BE2C (cell line): Measurements from ENCODE around the gene TAF4.
"Not testable (repeated sequence)": the region's sequence is repeated elsewhere in the genome, so short reads cannot be mapped to it uniquely, and the experiment has no call there.

Source experiments
- DNase-seq: peaks from one replicate; pipeline ENCODE4 v3.0.0-alpha.2; 2020
- H3K27me3 ChIP-seq: fragments of 250-450 bp; sonication (Bioruptor Pico); 2 replicates; pipeline ENCODE4 v1.5.1; 2020; ENCODE audit warnings: mild to moderate bottlenecking
- H3K36me3 ChIP-seq: fragments of 250-450 bp; sonication (Bioruptor Pico); 2 replicates; pipeline ENCODE4 v1.5.1; 2020; ENCODE audit warnings: mild to moderate bottlenecking
- H3K4me1 ChIP-seq: fragments of 250-450 bp; sonication (Bioruptor Pico); 2 replicates; pipeline ENCODE4 v1.5.1; 2020
- H3K4me3 ChIP-seq: 2 replicates; pipeline ENCODE4 v1.5.1; 2011; ENCODE audit warnings: low read depth, low read length
- H3K9me3 ChIP-seq: fragments of 250-450 bp; sonication (Bioruptor Pico); 2 replicates; pipeline ENCODE4 v1.5.1; 2020
- CTCF ChIP-seq: IDR thresholded peaks from 2 replicates; pipeline ENCODE4 v1.5.1; 2012; ENCODE audit warnings: mild to moderate bottlenecking, low read depth, low read length

The TAF4 gene

GRCh38 chr20:61985096-61985495 lies 80.6 kb downstream of the TAF4 start:
- no peak overlapping the region for H3K4me3 ChIP-seq
- no peaks in the 10 kb centered on the region for H3K9me3 ChIP-seq
- H3K4me1 ChIP-seq: no peaks in the 10 kb centered on the region
- no peak for TF ChIP-seq CTCF
- H3K36me3 ChIP-seq: peaks cover 15% of the 10 kb centered on the region
- no peaks in the 10 kb centered on the region for H3K27me3 ChIP-seq
- no peak for DNase-seq

- H3K4me3 ChIP-seq, DNase-seq, H3K4me1 ChIP-seq, H3K9me3 ChIP-seq, H3K27me3 ChIP-seq: not testable (repeated sequence)
- peaks cover 18% of the 10 kb centered on the region for H3K36me3 ChIP-seq
Measured at GRCh38 chr20:61984431-61984830, 81.2 kb downstream of the TAF4 start.

- Histone ChIP-seq H3K27me3 (no peaks in the 10 kb centered on the region), H3K9me3 (no peaks in the 10 kb centered on the region), H3K36me3 (peaks cover 20% of the 10 kb centered on the region), H3K4me3 (no peak overlapping the region), H3K4me1 (no peaks in the 10 kb centered on the region)
- TF ChIP-seq CTCF: no peak
- DNase-seq: no peak
Measured at GRCh38 chr20:61983965-61984364, 81.7 kb downstream of the TAF4 start.

GRCh38 chr20:61982951-61983315 lies 82.7 kb downstream of the TAF4 start:
- Histone ChIP-seq H3K4me1 (no peaks in the 10 kb centered on the region), H3K9me3 (no peaks in the 10 kb centered on the region), H3K36me3 (peaks cover 20% of the 10 kb centered on the region), H3K27me3 (no peaks in the 10 kb centered on the region), H3K4me3 (no peak overlapping the region)
- no peak for DNase-seq
- no peak for TF ChIP-seq CTCF

- no peaks in the 10 kb centered on the region for H3K27me3 ChIP-seq
- no peaks in the 10 kb centered on the region for H3K9me3 ChIP-seq
- no peak for TF ChIP-seq CTCF
- peaks cover 18% of the 10 kb centered on the region for H3K36me3 ChIP-seq
- no peak for DNase-seq
- no peaks in the 10 kb centered on the region for H3K4me1 ChIP-seq
- H3K4me3 ChIP-seq: no peak overlapping the region
Measured at GRCh38 chr20:61982191-61982950, 83.3 kb downstream of the TAF4 start.

GRCh38 chr20:61981691-61982090 lies 84.0 kb downstream of the TAF4 start:
- peaks cover 18% of the 10 kb centered on the region for H3K36me3 ChIP-seq
- not testable (repeated sequence) for H3K4me3 ChIP-seq, H3K9me3 ChIP-seq, H3K4me1 ChIP-seq, H3K27me3 ChIP-seq, DNase-seq

- peaks cover 25% of the 10 kb centered on the region for H3K36me3 ChIP-seq
- no peaks in the 10 kb centered on the region for H3K4me1 ChIP-seq
- no peak overlapping the region for H3K4me3 ChIP-seq
- H3K9me3 ChIP-seq: no peaks in the 10 kb centered on the region
- peak; percentile 15; the same call in 1 of the 2 replicates for TF ChIP-seq CTCF
- no peaks in the 10 kb centered on the region for H3K27me3 ChIP-seq
- no peak for DNase-seq
Measured at GRCh38 chr20:61980647-61981583, 84.8 kb downstream of the TAF4 start.
